IMR-90 (cell line): ENCODE data around the gene ZNF625.

ENCODE experiments used
- BHLHE40 ChIP-seq: fragments of 150-350 bp; IDR thresholded peaks from 2 replicates; pipeline ENCODE4 v1.6.1; 2016; ENCODE audit warnings: mild to moderate bottlenecking, low read depth, low read length
- CTCF ChIP-seq: conservative IDR thresholded peaks from 2 replicates; pipeline ENCODE4 v1.5.1; 2012; ENCODE audit warnings: mild to moderate bottlenecking, low read depth, low read length, improper control_type of control experiment
- FOS ChIP-seq: fragments of 150-350 bp; IDR thresholded peaks from 2 replicates; pipeline ENCODE4 v1.6.1; 2016; ENCODE audit warnings: low read depth, low read length
- MXI1 ChIP-seq: IDR thresholded peaks from 2 replicates; pipeline ENCODE4 v1.6.1; 2012; ENCODE audit warnings: low read depth, mild to moderate bottlenecking, low read length, moderate library complexity, borderline replicate concordance
- POLR2A ChIP-seq: IDR thresholded peaks from 2 replicates; pipeline ENCODE4 v1.6.1; 2012; ENCODE audit warnings: mild to moderate bottlenecking, low read depth, low read length
- RCOR1 ChIP-seq: IDR thresholded peaks from 2 replicates; pipeline ENCODE4 v1.6.1; 2012; ENCODE audit warnings: mild to moderate bottlenecking, low read length, improper control_type of control experiment; ENCODE audit not compliant: insufficient replicate concordance
- SMC3 ChIP-seq: fragments of 150-350 bp; IDR thresholded peaks from 2 replicates; pipeline ENCODE4 v1.6.1; 2016; ENCODE audit warnings: low read depth, mild to moderate bottlenecking, antibody characterized with exemption, low read length, moderate library complexity

GRCh38 chr19:12205296-12205695, 48.8 kb upstream of the ZNF625 start:
- TF ChIP-seq POLR2A (no peak), SMC3 (no peak), CTCF (no peak), FOS (no peak), RCOR1 (no peak), MXI1 (no peak), BHLHE40 (no peak)
